Fibroblast of pulmonary artery (primary cell): ENCODE data around the gene SLC6A8.
"Not testable (repeated sequence)": the region's sequence is repeated elsewhere in the genome, so short reads cannot be mapped to it uniquely, and the experiment has no call there.

Experiments used
- DNase-seq: peaks from one replicate; pipeline ENCODE4 v3.0.0-alpha.2; 2010; ENCODE audit warnings: low read depth
- H3K4me3 ChIP-seq: replicated peaks from 2 replicates; pipeline ENCODE4 v1.5.1; 2011; ENCODE audit warnings: low read depth, mild to moderate bottlenecking, control low read depth, low read length, moderate library complexity
- CTCF ChIP-seq: IDR thresholded peaks from 2 replicates; pipeline ENCODE4 v1.5.1; 2011; ENCODE audit warnings: mild to moderate bottlenecking, control low read depth, low read length, inconsistent platforms; ENCODE audit errors: missing control alignments

The SLC6A8 gene

DNA sequence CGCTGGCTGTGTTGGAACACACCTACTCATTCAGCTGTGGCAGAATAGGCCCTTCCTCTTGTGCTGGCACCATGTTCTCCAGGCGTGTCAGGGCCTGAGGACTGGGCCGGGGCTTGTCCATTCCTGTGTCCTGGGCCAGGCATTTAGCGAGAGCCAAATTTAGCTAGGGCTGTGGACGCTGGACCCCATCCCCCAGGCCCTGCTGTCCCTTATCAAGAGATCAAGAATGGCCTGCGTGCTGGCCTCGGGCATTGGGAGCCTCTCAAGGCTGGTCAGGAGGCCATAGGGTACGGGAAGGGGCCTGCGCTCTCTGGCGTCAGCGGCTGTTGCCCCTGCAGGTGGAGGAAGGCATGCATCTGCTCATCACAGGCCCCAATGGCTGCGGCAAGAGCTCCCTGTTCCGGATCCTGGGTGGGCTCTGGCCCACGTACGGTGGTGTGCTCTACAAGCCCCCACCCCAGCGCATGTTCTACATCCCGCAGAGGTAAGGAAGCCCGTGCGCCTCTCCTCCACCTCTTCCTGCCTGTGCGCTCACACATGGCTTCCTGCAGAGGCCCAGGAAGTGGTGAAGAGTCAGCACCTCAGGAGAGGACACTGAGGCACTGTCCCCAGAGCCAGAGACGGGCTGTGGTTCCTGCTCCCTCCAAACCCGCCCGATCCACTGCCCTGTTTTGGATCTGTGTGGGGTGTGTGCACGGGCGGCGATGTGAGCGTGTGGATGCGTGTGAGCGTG lies 52.2 kb downstream of the SLC6A8 start:
- no peak overlapping the region for H3K4me3 ChIP-seq
- TF ChIP-seq CTCF = no peak
- no peak for DNase-seq

DNA sequence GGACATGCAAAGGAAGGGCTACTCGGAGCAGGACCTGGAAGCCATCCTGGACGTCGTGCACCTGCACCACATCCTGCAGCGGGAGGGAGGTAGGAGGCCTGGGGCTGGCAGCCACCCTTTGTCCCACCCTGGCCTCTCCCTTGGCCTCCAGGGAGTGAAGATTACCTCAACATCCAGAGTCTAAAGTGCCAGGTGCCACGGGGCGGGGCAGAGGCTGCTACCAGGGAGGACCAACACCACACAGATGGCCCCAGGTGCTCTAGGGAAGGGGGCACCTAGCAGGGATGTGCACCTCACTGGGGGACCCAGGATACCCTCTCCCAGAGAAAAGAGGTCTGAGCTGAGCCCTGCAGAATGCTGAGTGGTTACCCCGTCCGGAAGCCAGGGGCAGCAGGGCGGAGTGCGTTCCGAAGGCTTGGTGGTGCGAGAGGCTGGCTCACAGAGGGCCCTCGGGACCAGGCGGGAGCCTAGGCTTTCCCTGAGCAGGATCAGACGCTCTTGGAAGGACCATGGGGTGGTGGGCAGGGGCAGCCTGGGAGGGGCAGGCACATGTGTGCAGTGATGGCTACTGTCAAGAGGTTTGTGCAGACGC lies 53.0 kb downstream of the SLC6A8 start:
- TF ChIP-seq CTCF = no peak
- DNase-seq = no peak

DNA sequence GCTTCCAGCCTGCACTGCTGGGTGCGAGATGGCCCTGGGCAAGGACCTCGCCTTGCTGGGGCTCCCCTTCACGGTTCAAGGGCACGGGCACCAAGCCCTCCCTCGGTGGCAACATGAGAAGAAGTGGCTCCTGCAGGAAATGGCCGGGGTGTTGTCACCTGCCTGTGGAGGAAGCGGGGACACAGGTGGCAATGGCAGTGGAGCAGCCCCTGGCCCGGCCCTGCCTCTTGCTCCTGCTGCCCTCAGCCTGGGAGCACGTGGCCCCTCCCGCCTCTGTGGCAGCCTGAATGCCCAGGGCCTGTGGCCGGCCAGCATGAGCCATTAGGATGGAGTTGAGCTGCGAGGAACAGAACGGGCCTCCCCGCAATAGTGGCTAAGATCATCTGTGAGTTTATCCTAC lies 53.7 kb downstream of the SLC6A8 start:
- no peak for DNase-seq
- TF ChIP-seq CTCF = no peak
- H3K4me3 ChIP-seq = no peak overlapping the region

More for the DNA sequence above, 53.0 kb downstream of the SLC6A8 start:
- no peak overlapping the region for H3K4me3 ChIP-seq

DNA sequence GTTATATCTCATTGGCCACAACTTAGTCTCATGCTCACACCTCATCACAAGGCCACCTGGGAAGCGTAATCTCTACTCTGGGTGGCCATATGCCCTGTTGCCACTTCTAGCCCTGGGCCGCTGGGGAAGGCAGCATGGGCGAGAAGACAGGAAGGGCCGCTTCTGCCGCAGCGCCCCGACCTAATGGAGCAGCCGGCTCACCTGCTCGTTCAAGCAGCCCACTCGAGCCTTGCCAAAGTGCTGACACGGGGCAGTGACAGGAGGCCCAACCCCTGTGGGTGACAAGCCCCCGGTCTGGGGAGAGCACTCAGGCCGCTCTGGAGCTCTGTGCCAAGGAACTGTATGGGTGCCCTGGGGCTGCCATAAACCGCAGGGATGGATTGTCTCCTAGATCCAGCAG lies 54.4 kb downstream of the SLC6A8 start:
- not testable (repeated sequence) for DNase-seq, H3K4me3 ChIP-seq

DNA sequence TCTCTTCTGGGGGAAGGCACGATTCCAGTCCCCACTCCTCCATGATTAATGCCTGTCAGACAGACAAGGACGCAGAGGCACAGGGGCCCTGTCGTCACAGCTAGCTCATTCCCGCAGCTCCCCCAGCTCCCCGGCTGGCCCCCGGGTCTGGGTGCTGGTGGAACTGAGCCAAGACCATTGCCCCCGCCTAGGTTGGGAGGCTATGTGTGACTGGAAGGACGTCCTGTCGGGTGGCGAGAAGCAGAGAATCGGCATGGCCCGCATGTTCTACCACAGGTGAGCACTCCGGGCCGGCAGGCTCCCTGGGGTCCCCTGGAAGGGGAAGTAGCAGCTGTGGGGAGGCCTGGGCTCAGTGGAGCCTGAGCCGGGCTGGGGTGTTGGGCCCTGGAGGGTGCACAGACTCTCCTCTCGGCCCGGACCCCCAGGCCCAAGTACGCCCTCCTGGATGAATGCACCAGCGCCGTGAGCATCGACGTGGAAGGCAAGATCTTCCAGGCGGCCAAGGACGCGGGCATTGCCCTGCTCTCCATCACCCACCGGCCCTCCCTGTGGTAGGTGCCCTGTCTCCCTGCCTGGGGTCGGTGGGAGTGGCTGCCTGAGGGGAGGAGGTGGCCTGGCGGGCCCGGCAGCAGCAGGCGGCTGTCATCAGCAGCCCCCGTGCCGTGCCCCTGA lies 55.2 kb downstream of the SLC6A8 start:
- H3K4me3 ChIP-seq, DNase-seq: not testable (repeated sequence)

- peak; percentile 31 for DNase-seq
- H3K4me3 ChIP-seq = not testable (repeated sequence)
Measured at GRCh38 chrX:153743468-153744209, 55.9 kb downstream of the SLC6A8 start.

- H3K4me3 ChIP-seq = no peak overlapping the region
- TF ChIP-seq CTCF = no peak
- no peak for DNase-seq
Measured at GRCh38 chrX:153744210-153745066, 56.7 kb downstream of the SLC6A8 start.

DNA sequence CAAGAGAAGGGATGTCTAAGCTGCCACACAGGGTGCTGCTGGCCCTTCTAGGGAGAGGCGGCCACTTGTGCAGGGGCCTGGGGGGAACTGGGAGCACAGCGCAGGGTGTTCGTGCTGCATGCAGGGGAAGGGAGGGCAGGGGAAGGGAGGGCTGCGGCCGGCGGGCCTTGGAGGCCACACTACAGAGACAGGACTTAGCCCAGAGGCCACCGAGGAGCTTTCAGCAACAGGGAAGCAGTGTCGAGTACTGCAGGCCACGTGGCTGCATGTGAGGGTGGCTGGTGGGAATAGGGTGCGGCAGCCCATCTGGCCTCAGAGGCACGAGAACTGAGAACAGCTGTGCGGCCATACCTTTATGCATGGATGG lies 57.3 kb downstream of the SLC6A8 start:
- DNase-seq, H3K4me3 ChIP-seq: not testable (repeated sequence)
